OCI-LY1 (cell line): ENCODE results near the gene NHERF2.

ENCODE experiments used
- H2AFZ ChIP-seq: fragments of 200-600 bp; sonication (generic), shearing (Covaris generic); 2 replicates; pipeline ENCODE4 v1.6.0; 2014; ENCODE audit warnings: antibody characterized with exemption, mild to moderate bottlenecking, low read length
- H3F3A ChIP-seq: fragments of 200-600 bp; sonication (generic), shearing (Covaris generic); 2 replicates; pipeline ENCODE4 v1.6.0; 2014; ENCODE audit warnings: mild to moderate bottlenecking, antibody characterized with exemption, low read length, moderate library complexity; ENCODE audit not compliant: insufficient read depth
- H3K27ac ChIP-seq: fragments of 200-600 bp; sonication (generic); 2 replicates; pipeline ENCODE4 v1.5.1; 2014; ENCODE audit warnings: low read length, mixed run types, mild to moderate bottlenecking, low read depth; ENCODE audit not compliant: poor library complexity, severe bottlenecking
- H3K27me3 ChIP-seq: fragments of 200-600 bp; sonication (generic); 2 replicates; pipeline ENCODE4 v1.6.0; 2014; ENCODE audit warnings: antibody characterized with exemption, mild to moderate bottlenecking, low read length, moderate library complexity; ENCODE audit not compliant: insufficient read depth
- H3K36me3 ChIP-seq: fragments of 200-600 bp; sonication (generic); 2 replicates; pipeline ENCODE4 v1.6.1; 2014; ENCODE audit warnings: mild to moderate bottlenecking, antibody characterized with exemption, low read length, moderate library complexity, mixed read lengths; ENCODE audit not compliant: insufficient read depth
- H3K4me1 ChIP-seq: fragments of 200-600 bp; sonication (generic); 2 replicates; pipeline ENCODE4 v1.5.1; 2014; ENCODE audit warnings: mild to moderate bottlenecking, low read length, moderate library complexity; ENCODE audit not compliant: insufficient read depth, severe bottlenecking
- H3K4me2 ChIP-seq: fragments of 200-600 bp; sonication (generic), shearing (Covaris generic); 2 replicates; pipeline ENCODE4 v1.6.1; 2014; ENCODE audit warnings: low read length
- H3K4me3 ChIP-seq: fragments of 200-600 bp; sonication (generic); 2 replicates; pipeline ENCODE4 v1.5.1; 2014; ENCODE audit warnings: low read length, low read depth, mild to moderate bottlenecking, mixed read lengths; ENCODE audit not compliant: poor library complexity, severe bottlenecking
- H3K79me2 ChIP-seq: fragments of 200-600 bp; shearing (Covaris generic); 2 replicates; pipeline ENCODE4 v1.6.1; 2016; ENCODE audit warnings: mixed run types, low read length, mixed read lengths; ENCODE audit not compliant: insufficient read depth
- H3K9ac ChIP-seq: fragments of 200-600 bp; sonication (generic), shearing (Covaris generic); 2 replicates; pipeline ENCODE4 v1.6.1; 2014; ENCODE audit warnings: mild to moderate bottlenecking, low read length, mixed read lengths
- H3K9me2 ChIP-seq: fragments of 200-600 bp; sonication (generic), shearing (Covaris generic); 2 replicates; pipeline ENCODE4 v1.6.1; 2014; ENCODE audit warnings: low read depth, mild to moderate bottlenecking, low read length, mixed read lengths
- H3K9me3 ChIP-seq: fragments of 200-600 bp; shearing (Covaris generic); 2 replicates; pipeline ENCODE4 v1.6.1; 2014; ENCODE audit warnings: low read length, mixed read lengths
- H4K20me1 ChIP-seq: fragments of 200-600 bp; sonication (generic), shearing (Covaris generic); 2 replicates; pipeline ENCODE4 v1.6.0; 2016; ENCODE audit warnings: mild to moderate bottlenecking, low read length; ENCODE audit not compliant: insufficient read depth
- CTCF ChIP-seq: fragments of 200-600 bp; sonication (generic), shearing (Covaris generic); IDR thresholded peaks from 2 replicates; pipeline ENCODE4 v1.5.1; 2017; ENCODE audit warnings: mild to moderate bottlenecking, antibody characterized with exemption, low read length, moderate library complexity, mixed read lengths
- EZH2 ChIP-seq: fragments of 200-600 bp; sonication (generic), shearing (Covaris generic); IDR thresholded peaks from 2 replicates; pipeline ENCODE4 v1.8.0; 2017; ENCODE audit warnings: borderline replicate concordance, mixed run types, mild to moderate bottlenecking, antibody characterized with exemption, low read length, moderate library complexity, mixed read lengths

NHERF2 gene

GRCh38 chr16:2076072-2076865 is 49.6 kb downstream of the NHERF2 start:
- H3K4me1 ChIP-seq, result no peaks in the 10 kb centered on the region
- H3K27me3 ChIP-seq, result no peaks in the 10 kb centered on the region
- no peak overlapping the region for H2AFZ ChIP-seq
- TF ChIP-seq EZH2, result no peak
- no peak for TF ChIP-seq CTCF
- H3K9ac ChIP-seq, result no peak overlapping the region
- no peaks in the 10 kb centered on the region for H3K9me3 ChIP-seq
- H3K4me2 ChIP-seq, result no peak overlapping the region
- peaks cover 7% of the 10 kb centered on the region; the same call in 1 of the 2 replicates for H3K36me3 ChIP-seq
- H3F3A ChIP-seq, result no peaks in the 10 kb centered on the region
- H3K79me2 ChIP-seq, result no peaks in the 10 kb centered on the region
- no peaks in the 10 kb centered on the region for H3K9me2 ChIP-seq
- H3K4me3 ChIP-seq, result no peak overlapping the region
- H4K20me1 ChIP-seq, result no peaks in the 10 kb centered on the region
- H3K27ac ChIP-seq, result no peak overlapping the region

- TF ChIP-seq EZH2 (no peak), CTCF (no peak)
- no peaks in the 10 kb centered on the region for H3F3A ChIP-seq
- no peaks in the 10 kb centered on the region for H3K4me1 ChIP-seq
- no peak overlapping the region for H3K27ac ChIP-seq
- H3K9ac ChIP-seq, result no peak overlapping the region
- H4K20me1 ChIP-seq, result no peaks in the 10 kb centered on the region
- no peak overlapping the region for H3K4me3 ChIP-seq
- no peaks in the 10 kb centered on the region for H3K79me2 ChIP-seq
- H2AFZ ChIP-seq, result no peak overlapping the region
- no peaks in the 10 kb centered on the region for H3K9me3 ChIP-seq
- peaks cover 11% of the 10 kb centered on the region; the same call in 1 of the 2 replicates for H3K36me3 ChIP-seq
- no peak overlapping the region for H3K4me2 ChIP-seq
- H3K27me3 ChIP-seq, result no peaks in the 10 kb centered on the region
- no peaks in the 10 kb centered on the region for H3K9me2 ChIP-seq
Measured at GRCh38 chr16:2077016-2077415, 50.3 kb downstream of the NHERF2 start.

- Histone ChIP-seq H3K4me3 (no peak overlapping the region), H3K36me3 (peaks cover 15% of the 10 kb centered on the region; the same call in 1 of the 2 replicates), H3K4me2 (no peak overlapping the region), H2AFZ (no peak overlapping the region), H3K9me2 (no peaks in the 10 kb centered on the region), H3K27me3 (no peaks in the 10 kb centered on the region), H3F3A (no peaks in the 10 kb centered on the region), H3K4me1 (no peaks in the 10 kb centered on the region), H3K9me3 (no peaks in the 10 kb centered on the region), H3K27ac (no peak overlapping the region), H4K20me1 (no peaks in the 10 kb centered on the region), H3K79me2 (no peaks in the 10 kb centered on the region), H3K9ac (no peak overlapping the region)
- no peak for TF ChIP-seq EZH2
- TF ChIP-seq CTCF, result no peak
Measured at GRCh38 chr16:2077696-2078095, 51.0 kb downstream of the NHERF2 start.
